ENCODE results near the gene CLEC18B. TPM values are rescaled to one million over a fixed set of nuclear protein-coding genes. Genes with fewer than 3 reads are reported as not detected.
"Not testable (repeated sequence)": the region's sequence is repeated elsewhere in the genome, so short reads cannot be mapped to it uniquely, and the experiment has no call there.

The CLEC18B gene
- polyA plus RNA-seq, 3 donors, result 119 to 179 (median 146) TPM

DNA sequence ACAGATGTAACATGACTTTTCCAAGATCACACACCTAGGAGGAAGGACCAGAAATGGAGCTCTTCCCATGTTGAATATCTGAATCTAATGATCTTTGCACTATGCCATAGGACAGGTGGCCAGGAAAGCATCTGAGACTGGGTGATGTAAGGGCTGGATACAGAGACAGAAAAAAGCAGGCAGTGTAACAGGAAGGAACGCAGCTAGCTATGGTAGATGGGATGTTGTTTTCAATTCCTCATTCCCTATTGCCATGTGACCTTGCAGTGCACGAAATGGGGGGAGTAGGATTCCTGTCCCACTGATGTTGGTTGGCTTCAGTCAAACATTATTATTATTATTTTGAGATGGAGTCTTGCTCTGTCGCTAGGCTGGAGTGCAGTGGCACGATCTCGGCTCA is 48.9 kb downstream of the CLEC18B start:
- DNase-seq (ENCODE audit: extremely low read depth in 1 of 11, low read depth in 9 of 11, low spot score in 4 of 11), result no peak

DNA sequence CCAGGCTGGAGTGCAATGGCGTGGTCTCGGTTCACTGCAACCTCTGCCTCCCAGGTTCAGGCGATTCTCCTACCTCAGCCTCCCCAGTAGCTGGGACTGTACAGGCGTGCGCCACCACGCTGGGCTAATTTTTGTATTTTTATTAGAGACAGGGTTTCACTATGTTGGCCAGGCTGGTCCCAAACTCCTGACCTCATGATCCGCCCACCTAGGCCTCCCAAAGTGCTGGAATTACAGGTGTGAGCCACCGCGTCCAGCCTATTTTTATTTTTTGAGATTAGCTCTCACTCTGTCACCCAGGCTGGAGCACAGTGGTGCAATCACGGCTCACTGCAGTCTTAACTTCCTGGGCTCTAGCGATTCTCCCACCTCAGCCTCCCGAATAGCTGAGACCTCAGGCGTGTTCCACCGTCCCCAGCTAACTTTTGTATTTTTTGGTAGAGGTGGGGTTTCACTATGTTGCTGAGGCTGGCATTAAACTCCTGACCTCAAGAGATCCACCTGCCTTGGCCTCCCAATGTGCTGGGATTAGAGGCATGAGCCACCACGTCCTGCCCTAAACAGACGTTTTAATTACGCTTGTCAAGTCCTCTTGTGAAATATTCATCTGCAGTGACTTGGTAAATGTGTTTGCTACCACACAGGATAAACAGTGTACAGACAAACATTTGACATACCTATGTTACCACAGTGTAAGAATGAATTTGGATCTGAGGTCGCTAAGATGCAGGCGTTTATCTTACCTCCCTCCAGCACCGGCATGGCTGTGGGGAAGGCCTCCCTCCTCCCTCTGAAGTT is 50.7 kb downstream of the CLEC18B start:
- DNase-seq (ENCODE audit: extremely low read depth in 1 of 11, low read depth in 9 of 11, low spot score in 4 of 11), result not testable (repeated sequence)

- DNase-seq (ENCODE audit: extremely low read depth in 1 of 11, low read depth in 9 of 11, low spot score in 4 of 11), result peak; percentile 66 to 93 (median 83)
These were observed 53.0 kb downstream of the CLEC18B start for GRCh38 chr16:74368002-74368911.

DNA sequence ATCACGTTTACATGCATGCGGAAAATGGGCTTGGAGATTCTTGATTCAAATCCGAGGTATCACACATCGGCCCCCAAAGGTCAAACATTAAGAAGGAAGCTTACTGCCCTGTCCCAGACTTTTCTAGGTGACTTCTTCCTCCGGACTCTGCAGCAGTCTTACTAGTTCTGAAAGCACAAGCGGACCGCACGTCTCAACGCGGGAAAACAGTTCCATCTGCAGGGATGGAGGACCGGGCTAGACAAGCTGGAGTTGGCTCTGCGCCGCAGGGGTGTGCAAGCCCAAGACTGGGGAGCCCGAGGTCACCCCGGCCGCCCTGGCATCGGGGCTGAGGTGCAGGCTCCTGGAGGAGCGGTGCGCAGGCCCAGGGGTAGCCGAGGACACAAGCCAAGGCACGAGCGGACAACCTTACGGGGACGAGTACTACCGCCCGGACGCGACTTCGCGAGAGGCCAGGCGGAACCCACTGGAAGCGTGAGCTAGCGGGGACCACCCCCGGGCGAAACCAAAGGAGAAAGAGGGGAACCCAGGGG is 53.7 kb downstream of the CLEC18B start:
- DNase-seq (ENCODE audit: extremely low read depth in 1 of 11, low read depth in 9 of 11, low spot score in 4 of 11), result peak in 6 of 11 donors; percentile 3 to 22 (median 13)

DNA sequence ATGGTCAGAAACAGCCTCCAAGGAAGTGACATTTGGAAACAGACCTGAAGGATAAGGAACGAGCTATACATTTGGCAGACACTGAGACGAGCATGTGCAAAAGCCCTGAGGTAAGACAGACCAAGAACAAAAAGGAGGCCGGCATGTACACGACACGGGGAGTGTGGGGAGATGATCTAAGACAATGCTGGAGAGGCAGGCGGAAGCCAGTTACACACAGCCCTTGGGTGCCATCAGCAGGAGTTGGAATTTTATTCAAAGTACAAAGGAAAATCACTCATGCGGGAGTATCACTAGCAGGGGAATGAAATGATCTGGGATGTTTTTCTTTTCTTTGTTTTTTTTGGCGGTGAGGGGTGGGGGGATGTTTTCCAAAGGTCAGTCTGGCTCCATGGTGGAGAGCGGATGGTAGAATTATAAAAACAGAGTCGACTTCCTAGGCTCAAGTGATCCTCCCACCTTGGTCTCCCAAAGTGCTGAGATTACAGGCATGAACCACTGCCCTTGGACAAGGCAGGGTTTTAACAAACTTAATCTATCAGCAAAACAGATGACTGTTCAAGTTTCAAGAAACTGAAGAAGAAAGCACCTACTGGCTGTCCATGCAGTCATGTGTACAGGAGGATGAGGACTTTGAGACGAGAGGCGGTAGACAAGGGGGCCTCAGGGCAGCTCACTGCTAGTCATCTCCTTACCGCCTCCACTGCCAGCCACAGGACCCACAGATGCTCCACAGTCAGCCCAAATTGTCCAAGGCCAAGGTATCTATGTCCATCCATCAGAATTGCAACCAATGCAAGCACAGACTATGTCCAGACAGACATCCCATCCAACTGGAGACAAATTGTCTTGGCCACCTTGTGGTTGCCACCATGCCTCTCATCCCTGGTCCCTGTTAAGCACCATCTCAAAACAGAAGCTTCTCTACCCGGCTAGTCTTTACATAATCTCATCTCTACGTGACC is 59.4 kb downstream of the CLEC18B start:
- peak in 4 of 11 donors; percentile 10 to 15 (median 12) for DNase-seq (ENCODE audit: extremely low read depth in 1 of 11, low read depth in 9 of 11, low spot score in 4 of 11)

Other genes starting within 250 kb of the CLEC18B start
- 100 to 1,000 TPM in 2 of 3 donors, 10 to 100 TPM in 1; 88.9 to 105 (median 101) TPM for gene PSMD7, start 124.7 kb downstream of the CLEC18B start, polyA plus RNA-seq (ENCODE audit: insufficient read length in 3 of 3)
- 10 to 100 TPM in 1 of 3 donors, 1 to 10 TPM in 2; 5.2 to 23.9 (median 8.4) TPM for gene NPIPB15, start 45.2 kb downstream of the CLEC18B start, polyA plus RNA-seq (ENCODE audit: insufficient read length in 3 of 3)
- 100 to 1,000 TPM; 158 to 162 (median 158) TPM for gene GLG1, start 185.6 kb upstream of the CLEC18B start, polyA plus RNA-seq (ENCODE audit: insufficient read length in 3 of 3)
- 10 to 100 TPM; 28.8 to 31.6 (median 29.1) TPM for gene RFWD3, start 245.4 kb upstream of the CLEC18B start, polyA plus RNA-seq (ENCODE audit: insufficient read length in 3 of 3)